HG03060 (cell line): ENCODE measurements around the gene TOX2.

Experiments
- ATAC-seq: cut with Tn5 transposase; IDR thresholded peaks from one replicate; pipeline ENCODE4 v1.9.1; 2021; ENCODE audit warnings: low read depth, moderate number of reproducible peaks; ENCODE audit not compliant: unreplicated experiment

Gene TOX2

GRCh38 chr20:44089987-44090674 is 175.5 kb downstream of the TOX2 start:
- no peak for ATAC-seq

- ATAC-seq: no peak
Observed at GRCh38 chr20:44091026-44091425, 176.4 kb downstream of the TOX2 start.

GRCh38 chr20:44092551-44093248 is 178.0 kb downstream of the TOX2 start:
- no peak for ATAC-seq

GRCh38 chr20:44093249-44093582 is 178.6 kb downstream of the TOX2 start:
- no peak for ATAC-seq

- ATAC-seq: no peak
Observed at GRCh38 chr20:44095831-44096230, 181.2 kb downstream of the TOX2 start.

GRCh38 chr20:44097521-44098255 is 183.0 kb downstream of the TOX2 start:
- no peak for ATAC-seq

GRCh38 chr20:44098256-44098630 is 183.6 kb downstream of the TOX2 start:
- no peak for ATAC-seq

- ATAC-seq: no peak
Observed at GRCh38 chr20:44098657-44099056, 184.0 kb downstream of the TOX2 start.

- ATAC-seq: no peak
Observed at GRCh38 chr20:44099832-44100231, 185.2 kb downstream of the TOX2 start.

GRCh38 chr20:44102582-44102981 is 187.9 kb downstream of the TOX2 start:
- ATAC-seq: no peak

GRCh38 chr20:44104798-44105517 is 190.3 kb downstream of the TOX2 start:
- ATAC-seq: no peak

GRCh38 chr20:44106615-44107014 is 192.0 kb downstream of the TOX2 start:
- no peak for ATAC-seq

- no peak for ATAC-seq
Observed at GRCh38 chr20:44109951-44110361, 195.3 kb downstream of the TOX2 start.

GRCh38 chr20:44110816-44111568 is 196.3 kb downstream of the TOX2 start:
- no peak for ATAC-seq

- no peak for ATAC-seq
Observed at GRCh38 chr20:44111712-44112335, 197.2 kb downstream of the TOX2 start.

- ATAC-seq: no peak
Observed at GRCh38 chr20:44112456-44112855, 197.8 kb downstream of the TOX2 start.

GRCh38 chr20:44112889-44113617 is 198.4 kb downstream of the TOX2 start:
- no peak for ATAC-seq

- no peak for ATAC-seq
Observed at GRCh38 chr20:44113618-44114376, 199.1 kb downstream of the TOX2 start.

- no peak for ATAC-seq
Observed at GRCh38 chr20:44115181-44115580, 200.5 kb downstream of the TOX2 start.
